ENCODE measurements around the gene GXYLT2.
A peak's percentile ranks its signal among the peaks of the same experiment; 100 is the strongest.

GXYLT2 gene, protein sequence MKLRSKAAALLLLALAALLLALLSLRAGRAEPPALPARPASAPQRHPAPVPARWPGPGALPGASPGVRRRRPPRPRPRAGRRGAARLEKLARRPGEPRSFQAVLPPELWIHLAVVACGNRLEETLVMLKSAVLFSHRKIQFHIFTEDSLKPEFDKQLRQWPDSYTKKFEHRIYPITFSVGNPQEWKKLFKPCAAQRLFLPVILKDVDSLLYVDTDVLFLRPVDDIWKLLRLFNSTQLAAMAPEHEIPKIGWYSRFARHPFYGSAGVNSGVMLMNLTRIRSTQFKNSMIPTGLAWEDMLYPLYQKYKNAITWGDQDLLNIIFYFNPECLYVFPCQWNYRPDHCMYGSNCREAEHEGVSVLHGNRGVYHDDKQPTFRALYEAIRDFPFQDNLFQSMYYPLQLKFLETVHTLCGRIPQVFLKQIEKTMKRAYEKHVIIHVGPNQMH
- 0 to 0.61 reads per million in 2 donors for total RNA-seq

DNA sequence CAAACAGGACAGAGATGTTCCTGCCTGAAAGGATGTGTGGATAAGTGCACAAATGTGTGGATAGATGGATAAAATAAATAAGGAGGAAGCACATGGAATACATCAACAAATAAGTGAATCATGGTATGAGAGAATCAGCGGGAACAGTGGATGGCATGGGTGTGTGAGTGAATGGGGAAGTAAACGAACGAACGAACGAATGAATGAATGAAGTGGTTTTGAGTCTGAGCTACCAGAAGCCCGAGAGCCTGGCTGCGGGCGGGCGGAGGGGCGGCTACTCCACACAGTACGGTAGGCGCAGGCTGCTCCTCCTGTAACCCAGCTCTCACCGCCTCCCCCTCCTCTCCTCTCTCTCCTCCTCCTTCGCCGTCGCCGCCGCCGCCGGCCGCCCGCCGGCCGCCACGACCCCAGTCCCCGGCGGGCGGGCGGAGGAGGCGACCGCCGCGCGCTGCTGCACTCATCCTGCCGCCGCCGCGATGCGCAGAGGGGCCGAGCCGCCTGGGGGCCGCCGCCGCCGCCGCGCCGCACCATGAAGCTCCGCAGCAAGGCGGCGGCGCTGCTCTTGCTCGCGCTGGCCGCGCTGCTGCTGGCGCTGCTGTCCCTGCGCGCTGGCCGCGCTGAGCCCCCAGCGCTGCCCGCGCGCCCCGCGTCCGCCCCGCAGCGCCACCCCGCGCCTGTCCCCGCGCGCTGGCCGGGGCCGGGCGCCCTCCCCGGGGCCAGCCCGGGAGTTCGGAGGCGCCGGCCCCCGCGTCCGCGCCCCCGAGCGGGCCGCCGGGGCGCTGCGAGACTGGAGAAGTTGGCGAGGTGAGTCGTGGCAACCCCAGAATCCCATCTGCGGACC is at the start of gene GXYLT2:
TSS of gene GXYLT2 (plus strand) at position 342 of the 841 bp plus-strand sequence. CDS start at position 530, 188 bp downstream.
- DNase-seq, result peak in 2 of 5 experiments; percentile 1 to 59

DNA sequence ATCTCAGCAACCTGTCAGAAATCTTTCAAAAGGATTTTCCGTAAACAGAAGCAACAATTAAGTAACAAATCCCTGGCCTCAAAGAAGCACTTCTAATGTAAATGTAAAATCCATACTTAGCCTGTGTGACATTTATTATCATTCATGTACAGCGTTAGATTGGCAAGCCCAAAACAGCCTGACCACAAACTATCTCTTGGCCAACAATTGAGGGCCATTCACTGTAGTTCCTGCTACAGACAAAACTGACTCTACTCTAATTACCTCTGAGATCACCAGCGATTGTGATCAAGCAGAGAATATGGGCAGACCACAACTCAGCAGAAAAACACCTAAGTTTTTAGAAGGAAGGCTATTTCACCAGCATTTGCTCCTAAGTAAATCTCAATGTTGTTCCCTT is 48.8 kb upstream of the GXYLT2 start:
- no peak for DNase-seq

DNA sequence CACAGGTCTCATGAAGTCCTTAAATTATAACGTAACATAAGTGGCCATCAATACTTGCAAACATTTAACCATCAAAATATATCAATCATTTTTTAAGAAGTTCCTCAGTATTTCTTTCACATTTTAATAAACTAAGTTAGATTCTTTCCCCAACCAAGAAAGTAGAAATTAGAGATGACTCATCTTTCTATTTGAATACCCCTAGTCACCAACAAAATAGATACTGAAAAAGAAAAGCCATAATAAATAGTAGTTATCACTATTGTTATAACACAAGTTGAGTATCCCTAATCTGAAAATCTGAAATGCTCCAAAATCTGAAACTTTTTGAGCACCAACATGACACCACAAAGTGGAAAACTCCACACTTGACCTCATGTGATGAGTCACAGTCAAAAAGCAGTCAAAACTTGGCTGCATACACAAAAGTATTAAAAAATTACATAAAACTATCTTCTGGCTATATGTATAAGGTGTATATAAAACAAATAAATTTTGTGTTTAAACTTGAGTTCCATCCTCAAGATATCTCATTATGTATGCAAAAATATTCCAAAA is 43.3 kb upstream of the GXYLT2 start:
- peak in 1 of 5 experiments; percentile 67 for DNase-seq

DNA sequence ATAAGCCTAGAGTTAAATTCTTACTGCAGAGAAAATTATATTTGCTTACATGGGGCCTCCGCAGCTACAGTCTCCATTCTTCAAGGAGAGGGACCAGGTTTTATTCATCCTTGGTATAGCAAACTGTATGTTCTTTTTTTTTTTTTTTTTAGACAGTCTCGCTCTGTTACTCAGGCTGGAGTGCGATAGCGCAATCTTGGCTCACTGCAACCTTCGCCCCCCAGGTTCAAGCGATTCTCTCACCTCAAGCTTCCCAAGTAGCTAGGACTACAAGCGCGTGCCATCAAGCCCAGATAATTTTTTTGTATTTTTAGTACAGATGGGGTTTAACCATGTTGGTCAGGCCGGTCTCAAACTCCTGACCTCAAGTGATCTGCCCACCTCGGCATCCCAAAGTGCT is 41.7 kb upstream of the GXYLT2 start:
- DNase-seq, result no peak

DNA sequence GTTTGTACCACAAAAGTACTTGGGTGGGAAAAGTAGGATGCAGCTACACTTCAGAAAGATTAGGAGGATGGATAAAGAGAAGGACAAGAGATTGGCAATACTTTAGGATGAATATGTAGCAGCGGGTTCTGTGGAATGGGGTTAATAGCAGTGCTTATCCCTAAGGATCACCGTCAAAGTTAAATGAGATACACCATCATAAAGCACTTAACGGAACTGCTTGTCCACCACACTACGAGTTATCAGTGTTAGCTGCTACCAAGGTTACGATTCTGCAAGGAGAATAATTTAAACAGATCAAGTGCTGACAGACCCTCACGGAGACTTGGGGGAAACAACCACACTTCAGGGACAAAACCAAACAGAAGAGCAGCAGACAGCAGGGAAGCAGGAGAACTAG is 40.6 kb upstream of the GXYLT2 start:
- DNase-seq, result no peak

DNA sequence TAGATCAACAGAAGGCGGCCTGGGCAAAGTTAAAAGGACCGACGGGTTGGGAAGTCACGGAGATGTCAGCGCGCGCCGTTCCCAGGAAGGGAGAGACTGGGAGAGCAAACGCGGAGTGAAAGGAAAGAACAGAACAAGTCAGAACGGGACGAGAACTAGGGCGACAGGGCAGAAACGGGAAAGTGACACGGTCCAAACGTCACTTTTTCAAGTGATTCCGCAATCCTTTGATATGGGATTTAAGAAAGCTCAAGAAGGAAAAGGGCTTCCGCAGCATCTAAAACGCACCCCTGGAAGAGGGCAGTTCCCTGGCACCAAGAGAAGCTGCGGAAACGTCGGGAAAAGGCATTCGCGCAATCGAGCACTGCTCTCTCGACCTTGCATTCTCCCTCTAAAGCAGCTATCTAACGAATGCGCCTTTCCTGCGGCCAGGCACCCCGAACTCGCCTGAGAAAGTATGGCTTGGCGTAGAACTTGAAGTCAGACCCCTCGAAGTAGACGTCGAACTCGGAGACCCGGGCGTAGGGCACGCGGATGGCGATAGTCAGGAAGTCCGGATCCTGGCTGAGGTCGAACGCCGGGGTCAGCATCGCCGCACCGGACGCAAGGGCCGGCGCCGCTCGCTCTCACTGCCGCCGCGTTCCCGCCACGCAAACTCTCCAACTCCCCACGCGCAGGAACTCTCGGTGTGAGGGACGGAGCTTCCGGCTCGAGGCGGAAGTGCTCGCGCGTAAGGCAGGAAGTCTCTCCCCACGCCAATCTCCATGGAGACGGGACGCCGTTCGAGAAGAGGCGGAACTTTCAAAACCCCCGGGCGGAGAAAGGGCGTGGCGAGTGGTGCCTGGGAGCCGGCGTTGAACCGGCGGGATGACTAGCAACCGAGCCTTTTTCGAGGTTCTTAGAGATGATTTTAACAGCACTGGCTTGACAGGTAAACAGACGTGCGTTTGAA is 39.8 kb upstream of the GXYLT2 start, which contains the start of gene SHQ1:
TSS of gene SHQ1 (minus strand) at position 695 of the 952 bp plus-strand sequence. CDS start at position 590, 105 bp downstream.
- DNase-seq, result peak; percentile 83 to 96 (median 91)

DNA sequence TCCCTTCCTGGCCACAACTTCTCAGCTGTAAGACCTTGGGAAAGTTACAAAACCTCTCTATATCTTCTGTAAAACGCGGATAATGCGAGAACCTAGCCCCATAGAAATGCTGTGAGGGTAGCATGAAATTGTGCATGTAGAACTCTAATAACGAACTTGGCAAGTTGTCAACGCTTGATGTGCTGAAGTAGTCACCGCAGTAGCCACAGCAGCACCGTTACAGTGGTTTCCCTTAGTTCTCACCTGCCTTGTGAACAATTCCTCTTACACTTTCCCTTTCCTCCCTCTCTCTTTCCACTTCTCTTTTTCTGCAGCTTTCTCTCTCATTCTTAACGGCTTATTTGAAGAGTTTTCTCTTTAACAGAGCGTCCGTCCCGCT is 39.2 kb upstream of the GXYLT2 start:
- peak in 3 of 5 experiments; percentile 13 to 68 (median 41) for DNase-seq

DNA sequence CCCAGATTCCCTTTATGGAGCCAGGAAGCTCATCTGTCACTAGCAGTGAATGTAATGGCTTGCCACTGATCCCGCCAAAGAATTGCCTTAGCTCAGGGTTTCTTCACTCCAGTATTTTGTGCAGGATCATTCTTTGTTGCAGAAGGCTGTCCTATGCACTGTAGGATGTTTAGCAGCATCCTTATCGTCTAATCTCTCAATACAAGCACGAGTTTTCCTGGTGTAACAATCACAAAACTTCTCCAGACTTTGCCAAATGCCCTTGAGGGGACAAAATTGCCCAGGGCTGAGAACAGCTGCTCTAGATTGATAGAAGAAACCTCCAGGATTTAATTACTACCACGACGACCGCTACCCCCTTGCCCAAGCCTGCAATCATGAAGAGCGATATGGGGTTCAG is 32.8 kb upstream of the GXYLT2 start:
- no peak for DNase-seq

DNA sequence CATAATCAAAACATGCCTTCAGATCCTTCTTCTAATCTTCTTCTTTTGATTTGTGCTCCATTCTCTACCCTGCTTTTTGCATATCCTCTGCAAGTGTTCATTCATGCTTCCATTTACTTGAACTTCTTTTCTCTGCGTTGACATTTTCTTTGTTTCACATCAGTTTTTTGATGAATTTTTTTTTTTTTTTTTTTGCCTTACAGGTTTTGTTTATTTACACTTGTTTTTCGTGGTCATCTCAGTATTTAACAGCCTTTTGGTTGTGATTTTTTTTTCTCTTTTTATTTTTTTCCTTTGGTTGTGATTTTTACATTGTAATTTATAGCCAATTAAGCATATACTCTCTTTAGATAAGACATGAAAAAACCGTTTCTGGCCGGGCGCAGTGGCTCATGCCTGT is 27.8 kb upstream of the GXYLT2 start:
- no peak for DNase-seq

DNA sequence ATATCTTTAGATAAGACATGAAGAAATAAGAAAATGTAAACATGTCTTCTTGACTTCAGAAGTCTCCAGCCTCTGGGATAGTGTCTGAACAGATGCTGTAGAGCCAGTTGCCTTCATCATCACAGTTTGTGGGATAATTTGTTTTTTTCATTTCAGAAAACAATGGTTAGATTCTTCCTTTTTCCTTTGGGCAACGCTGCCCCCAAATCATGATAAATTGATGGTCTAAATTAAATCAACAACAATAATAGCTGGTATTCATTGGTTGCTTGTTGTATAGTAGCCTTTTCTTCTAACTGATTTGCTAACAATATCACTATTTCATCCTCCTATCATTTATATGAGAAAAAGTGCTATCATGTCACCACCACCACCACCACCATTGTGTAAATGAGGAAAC is 27.0 kb upstream of the GXYLT2 start:
- no peak for DNase-seq

DNA sequence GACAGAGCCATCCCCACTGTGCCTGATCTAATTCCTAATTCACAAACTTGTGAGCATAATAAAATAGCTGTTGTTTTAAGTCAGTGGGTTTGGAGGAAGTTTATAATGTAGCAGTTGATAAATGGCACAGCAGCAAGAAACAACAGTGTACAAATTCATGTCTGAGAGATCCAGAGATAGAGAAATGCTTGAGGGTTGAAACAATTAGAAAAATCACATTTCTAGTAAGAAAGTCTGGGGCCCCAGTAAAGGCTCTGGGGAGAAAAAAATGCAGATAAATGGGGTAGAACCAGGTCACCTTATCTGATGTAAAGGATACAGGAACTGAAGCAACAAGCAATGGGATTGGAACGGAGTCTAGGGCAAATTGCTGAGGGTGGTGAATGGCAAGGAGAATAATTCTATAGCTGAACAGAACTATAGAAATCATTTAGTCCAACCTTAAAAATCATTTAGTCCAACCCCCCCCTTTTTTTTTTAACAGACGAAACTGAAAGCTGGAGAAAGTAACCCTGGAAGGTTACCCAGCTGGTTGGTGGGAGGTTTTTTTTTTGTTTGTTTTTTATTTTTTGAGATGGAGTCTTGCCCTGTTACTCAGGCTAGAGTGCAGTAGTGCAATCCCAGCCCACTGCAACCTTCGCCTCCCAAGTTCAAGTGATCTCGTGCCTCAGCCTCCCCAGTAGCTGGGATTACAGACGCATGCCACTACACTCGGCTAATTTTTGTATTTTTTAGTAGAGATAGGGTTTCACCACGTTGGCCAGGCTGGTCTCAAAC is 25.3 kb upstream of the GXYLT2 start:
- DNase-seq, result no peak

DNA sequence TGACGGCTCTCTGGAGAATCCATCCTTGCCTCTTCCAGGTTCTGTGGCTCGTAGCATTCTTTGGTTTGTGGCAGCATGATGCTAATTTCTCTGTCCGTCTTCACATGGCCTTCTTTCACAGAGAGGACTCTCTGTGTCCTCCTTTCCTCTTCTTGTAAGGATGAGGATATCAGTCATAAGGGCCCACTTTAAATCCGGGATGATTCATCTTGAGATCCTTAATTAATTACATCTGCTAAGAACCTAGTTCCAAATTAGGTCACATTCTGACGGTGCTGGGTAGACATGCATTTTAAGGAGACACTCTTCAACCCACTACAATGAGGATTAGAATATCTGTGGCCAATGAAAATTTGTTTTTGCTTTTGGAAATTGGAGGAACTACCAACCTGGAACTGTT is 15.7 kb upstream of the GXYLT2 start:
- no peak for DNase-seq

DNA sequence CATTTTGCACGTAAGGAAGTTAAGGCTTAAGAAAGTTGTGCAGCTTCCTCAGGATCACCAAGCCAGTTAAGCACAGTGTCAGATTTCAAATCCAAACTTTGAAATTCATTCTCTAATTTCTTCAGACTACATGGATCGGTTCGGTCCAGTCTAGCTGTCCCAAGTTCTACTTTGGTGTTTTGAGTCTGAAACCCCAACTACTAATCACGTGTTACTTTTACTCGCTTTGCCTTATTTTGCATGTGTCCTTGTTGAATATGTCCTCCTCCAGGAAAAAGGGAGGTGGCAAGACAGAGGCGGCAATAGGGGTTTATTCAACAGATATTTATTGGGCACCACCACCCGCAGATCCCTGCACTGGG is 522 bp upstream of the GXYLT2 start:
- no peak for DNase-seq

DNA sequence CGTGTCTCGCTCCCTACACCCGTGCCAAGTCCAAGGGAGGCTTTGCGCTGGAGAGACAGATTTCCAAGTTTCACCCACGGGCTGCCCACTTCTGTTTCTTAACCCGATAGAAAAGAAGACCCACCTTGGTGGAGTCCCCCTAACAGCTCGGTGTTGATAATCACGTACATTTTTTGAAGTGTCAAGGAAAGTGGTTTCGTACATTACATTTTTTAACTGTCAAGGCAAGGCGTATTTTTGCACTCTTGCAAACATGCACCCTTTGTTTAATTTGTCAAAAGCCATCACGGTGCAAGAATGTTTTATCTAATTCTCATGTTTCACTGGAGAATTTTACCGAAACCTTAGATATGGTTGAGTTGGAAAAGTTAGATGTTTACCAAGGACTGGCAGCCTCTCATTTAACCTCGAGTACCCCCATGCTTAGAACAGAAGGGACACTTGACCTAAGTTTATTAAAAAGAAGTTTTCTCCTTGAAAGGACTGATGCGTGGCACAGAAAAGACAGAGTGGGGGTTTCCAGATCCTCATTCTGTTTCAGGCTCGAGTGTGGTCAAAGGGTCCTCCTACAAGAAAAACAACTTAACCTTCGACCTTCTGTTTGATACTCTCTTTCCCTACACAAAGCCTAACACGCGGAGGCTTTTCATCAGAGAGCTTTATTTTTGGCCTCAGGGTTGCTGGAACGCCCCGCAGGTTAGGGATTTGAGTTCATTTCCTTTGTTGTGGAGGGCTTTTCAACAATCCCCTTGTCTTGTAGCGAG is 882 bp downstream of the GXYLT2 start:
- no peak for DNase-seq

DNA sequence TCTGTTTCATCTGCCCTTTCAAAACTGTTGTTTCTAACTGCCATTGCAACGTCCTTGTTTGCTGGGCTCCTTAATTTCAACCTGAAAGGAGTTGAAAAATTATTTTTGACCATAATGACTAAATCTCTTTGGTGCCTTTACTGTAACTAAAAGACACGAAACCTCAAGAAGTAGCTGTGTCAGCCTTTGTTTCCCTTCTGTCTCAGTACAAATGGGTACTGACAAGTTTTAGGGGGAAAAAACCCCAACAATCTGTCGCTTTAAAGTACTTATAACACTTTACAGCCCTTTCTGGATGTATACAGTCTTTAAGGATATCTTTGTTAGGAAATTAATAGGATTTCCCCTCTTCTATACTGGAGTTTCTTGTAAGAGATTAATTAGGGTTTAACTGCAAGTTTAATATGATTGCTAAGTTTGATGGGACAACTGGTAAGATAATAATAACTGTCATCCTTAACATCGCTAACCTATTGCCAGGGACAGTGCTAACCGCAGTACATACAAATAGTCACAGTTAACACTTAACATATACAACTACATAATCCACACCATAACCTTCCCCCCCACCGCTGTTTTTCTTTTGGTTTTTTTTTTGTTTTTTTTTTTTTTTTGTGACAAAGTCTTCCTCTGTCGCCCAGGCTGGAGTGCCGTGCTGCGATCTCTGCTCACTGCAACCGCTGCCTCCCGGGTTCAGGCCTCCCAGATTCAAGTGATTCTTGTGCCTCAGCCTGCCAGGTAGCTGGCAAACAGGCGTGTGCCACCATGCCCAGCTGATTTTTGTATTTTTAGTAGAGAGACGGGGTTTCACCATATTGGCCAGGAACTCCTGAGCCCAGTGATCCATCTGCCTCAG is 1.7 kb downstream of the GXYLT2 start:
- DNase-seq, result no peak

DNA sequence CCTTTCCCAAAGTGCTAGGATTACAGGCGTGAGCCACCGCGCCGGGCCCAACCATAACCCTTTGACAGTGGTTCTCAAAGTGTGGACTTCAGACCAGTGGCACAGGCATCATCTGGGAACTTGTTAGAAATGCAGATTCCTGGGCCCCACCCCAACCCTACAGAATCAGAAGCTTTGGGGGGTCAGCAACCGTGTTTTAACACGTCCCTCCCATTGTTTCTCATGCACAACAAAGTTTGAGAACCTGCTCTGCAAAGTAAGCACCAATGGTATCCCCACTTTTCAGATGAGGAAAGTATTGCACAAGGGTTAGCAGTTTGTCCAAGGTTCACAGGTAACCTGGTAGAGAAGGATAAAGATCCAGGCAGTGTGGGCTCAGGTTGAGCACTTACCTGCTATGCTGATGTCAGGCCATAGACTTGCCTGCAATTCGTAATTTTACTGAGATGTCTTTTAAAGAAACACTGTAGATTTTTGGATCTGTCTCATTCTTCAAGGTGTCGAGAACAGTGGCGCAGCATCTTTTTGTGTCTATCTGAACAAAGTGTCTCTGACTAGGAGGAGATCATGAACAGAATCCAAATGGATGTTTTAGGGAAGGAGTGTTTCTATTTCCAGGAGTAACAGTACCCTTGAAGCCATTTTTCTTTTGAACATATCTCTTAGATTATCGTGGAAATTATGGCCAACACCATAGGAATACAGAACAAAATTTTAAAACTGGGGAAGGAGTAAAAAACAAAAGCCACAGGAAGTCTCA is 2.5 kb downstream of the GXYLT2 start:
- no peak for DNase-seq

DNA sequence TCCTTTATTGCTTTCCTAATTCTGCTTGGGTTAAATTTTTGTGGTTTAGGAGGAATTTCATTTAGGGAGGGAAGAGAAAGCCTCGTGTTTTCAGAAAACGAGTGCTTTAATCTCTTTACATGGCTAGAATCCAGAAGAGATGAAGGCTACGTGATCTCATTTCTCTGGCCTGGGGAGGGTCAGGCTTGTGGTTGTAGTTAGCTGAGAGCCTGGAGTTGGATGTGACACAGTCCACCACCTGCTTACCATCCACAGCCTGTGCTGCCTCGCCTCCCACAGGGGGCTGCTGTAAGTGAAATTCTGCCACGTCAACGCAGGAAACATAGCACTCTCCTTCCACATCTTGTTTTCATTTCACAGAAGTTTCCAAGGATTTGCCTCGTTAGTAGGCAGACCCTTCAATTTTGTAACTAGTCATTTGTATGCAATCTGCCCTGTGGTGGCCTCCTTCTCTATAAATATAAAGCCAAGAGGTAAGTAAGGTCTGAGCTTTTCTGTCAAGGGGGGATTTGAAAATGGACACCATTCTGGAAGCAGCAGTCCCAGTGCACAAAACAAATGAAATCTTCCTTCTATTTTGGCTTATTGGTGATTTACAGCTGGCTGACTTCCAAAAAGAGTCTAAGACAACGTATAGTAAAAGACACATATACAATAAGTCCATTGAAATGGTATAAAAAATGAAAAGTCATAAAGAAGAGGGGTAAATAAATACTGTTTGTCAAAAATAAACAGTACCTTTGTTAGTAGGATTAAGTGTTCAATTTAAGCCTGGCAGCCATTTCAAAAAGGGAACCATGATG is 3.4 kb downstream of the GXYLT2 start:
- no peak for DNase-seq
